ENCODE data around the gene CALR.

DNA sequence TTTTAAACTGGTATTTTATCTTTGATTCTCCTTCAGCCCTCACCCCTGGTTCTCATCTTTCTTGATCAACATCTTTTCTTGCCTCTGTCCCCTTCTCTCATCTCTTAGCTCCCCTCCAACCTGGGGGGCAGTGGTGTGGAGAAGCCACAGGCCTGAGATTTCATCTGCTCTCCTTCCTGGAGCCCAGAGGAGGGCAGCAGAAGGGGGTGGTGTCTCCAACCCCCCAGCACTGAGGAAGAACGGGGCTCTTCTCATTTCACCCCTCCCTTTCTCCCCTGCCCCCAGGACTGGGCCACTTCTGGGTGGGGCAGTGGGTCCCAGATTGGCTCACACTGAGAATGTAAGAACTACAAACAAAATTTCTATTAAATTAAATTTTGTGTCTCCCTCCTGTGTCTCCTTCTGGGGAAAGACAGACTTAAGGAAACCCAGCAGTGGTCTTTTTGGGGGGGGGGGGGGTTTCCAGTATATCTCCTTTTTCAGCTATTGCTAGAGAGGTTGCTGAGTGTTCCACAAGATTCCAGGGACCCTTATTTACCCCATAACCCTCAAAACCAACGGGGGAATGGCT is 5.8 kb downstream of the CALR start:
- TF ChIP-seq, protein P1, sequence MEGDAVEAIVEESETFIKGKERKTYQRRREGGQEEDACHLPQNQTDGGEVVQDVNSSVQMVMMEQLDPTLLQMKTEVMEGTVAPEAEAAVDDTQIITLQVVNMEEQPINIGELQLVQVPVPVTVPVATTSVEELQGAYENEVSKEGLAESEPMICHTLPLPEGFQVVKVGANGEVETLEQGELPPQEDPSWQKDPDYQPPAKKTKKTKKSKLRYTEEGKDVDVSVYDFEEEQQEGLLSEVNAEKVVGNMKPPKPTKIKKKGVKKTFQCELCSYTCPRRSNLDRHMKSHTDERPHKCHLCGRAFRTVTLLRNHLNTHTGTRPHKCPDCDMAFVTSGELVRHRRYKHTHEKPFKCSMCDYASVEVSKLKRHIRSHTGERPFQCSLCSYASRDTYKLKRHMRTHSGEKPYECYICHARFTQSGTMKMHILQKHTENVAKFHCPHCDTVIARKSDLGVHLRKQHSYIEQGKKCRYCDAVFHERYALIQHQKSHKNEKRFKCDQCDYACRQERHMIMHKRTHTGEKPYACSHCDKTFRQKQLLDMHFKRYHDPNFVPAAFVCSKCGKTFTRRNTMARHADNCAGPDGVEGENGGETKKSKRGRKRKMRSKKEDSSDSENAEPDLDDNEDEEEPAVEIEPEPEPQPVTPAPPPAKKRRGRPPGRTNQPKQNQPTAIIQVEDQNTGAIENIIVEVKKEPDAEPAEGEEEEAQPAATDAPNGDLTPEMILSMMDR (IDR thresholded peaks at IDR 0.05): no peak
- no peak for TF ChIP-seq POLR2A (IDR thresholded peaks at IDR 0.05)

Data from lower leg skin (tissue), 3 donors.